NOMO-1 (cell line): ENCODE data around the gene MAP3K8.
"Not testable (repeated sequence)": the region's sequence is repeated elsewhere in the genome, so short reads cannot be mapped to it uniquely, and the experiment has no call there.

ENCODE experiments used
- DNase-seq, 2 experiments: peaks; one replicate each; lab custom pipeline; 2025; ENCODE audit not compliant: unreplicated experiment in 2 of 2; lab: John Stamatoyannopoulos, UW

The MAP3K8 gene

DNA sequence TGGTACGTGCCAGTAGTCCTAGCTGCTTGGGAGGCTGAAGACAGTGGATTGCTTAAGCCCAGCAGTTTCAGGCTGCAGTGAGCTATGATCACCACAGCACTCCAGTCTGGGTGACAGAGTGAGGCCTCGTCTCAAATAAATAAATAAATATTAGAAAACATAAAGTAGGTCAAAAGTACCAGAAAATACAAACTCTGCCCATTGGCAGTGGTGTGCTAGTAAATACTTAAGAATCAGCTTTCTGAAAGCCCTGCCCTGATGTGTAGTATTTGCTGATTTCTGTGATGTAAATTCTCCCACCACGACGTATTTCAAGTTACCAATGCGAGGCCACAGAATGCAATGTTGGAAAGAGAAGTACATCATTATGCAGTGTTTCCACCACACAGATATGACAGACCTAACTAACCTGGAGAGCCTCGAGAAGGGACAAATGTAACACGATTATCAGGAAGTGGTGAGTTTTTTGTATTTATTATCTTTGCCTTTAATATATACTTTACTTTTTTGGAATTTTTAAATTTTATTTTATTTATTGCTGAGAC is 11.8 kb upstream of the MAP3K8 start:
- peak in 1 of 2 experiments; percentile 18 for DNase-seq

DNA sequence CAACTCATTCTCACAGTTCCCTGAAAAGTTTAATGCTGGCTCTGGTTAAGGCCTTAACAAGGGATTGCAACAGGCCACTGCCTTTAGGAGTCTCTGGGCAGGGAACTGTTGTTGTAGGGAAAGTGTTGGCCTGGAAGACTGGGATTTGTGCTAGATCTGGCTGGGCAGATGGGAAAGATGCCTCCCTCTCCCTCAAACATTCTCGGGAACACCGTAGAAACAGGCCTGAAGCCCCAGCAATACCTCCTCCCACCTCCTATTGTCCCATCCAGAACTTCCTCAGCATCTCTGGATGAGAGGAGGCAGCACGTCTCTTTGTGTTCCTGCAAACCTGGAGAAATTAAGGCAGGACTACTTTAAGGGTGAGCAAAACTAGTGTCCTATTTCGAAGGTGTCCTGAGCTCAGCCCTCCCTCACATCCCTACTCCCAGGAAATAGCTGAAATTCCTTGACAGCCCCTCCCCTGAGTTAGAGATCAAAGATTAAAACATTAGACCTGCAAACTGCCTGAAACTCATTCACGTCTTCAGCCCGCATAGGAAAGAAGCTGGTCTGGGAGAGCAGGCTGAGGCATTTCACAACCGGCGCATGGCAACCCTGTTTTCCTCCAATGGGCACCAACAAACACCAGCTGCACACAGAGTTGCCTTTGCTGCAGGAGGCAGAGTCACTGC is 10.9 kb upstream of the MAP3K8 start:
- DNase-seq = peak; percentile 72 to 76

DNA sequence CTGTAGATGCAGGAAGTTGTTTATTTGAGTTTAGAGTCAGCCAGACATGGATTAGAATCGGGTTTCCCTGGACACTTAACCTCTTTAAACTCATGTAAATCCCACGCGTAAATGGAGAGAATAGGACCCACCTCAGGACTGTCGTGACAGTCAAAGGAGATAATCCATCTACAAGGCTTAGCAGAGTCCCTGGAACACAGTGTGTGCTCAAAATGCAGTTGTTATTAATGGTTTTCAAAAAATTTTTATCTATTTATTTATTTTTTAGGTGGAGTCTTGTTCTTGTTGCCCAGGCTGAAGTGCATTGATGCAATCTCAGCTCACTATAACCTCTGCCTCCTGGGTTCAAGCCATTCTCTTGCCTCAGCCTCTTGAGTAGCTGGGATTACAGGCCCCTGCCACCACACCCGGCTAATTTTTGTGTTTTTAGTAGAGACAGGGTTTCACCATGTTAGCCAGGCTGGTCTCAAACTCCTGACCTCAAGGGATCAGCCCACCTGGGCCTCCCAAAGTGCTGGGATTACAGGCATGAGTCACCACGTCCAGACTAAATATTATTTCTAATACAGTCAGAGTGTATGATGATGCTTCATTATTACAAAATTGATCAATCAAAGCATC is 10.2 kb upstream of the MAP3K8 start:
- not testable (repeated sequence) for DNase-seq

DNA sequence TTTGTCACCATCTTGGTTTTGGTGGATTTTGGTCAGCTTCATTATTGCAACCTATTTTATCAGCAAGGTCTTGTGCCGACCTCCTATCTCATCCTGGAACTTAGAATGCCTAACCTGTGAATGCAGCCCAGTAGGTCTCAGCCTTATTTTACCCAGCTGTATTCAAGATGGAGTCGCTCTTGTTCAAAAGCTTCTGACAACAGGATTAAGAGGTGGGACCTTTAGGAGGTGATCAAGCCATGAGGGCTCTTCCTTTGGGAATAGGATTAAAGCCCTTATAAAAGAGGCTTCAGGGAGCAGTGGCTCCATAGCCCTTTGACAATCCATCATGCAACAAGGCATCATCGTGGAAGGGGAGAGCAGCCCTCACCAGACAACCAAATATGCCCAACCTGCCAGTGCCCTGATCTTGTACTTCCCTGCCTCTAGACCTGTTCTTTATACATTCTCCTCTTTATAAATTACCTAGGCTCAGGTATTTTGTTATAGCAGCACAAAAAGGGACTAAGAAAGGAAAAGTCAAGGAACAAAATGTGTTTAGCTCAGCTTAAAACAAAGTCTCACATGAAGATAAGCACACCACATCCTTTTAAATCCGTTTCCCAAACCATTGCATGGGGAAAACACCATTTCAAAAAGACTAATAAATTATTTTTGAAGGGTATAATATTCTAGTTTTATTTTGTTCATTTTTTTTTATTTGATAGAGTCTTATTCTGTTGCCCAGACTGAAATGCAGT is 8.5 kb upstream of the MAP3K8 start:
- DNase-seq = no peak

DNA sequence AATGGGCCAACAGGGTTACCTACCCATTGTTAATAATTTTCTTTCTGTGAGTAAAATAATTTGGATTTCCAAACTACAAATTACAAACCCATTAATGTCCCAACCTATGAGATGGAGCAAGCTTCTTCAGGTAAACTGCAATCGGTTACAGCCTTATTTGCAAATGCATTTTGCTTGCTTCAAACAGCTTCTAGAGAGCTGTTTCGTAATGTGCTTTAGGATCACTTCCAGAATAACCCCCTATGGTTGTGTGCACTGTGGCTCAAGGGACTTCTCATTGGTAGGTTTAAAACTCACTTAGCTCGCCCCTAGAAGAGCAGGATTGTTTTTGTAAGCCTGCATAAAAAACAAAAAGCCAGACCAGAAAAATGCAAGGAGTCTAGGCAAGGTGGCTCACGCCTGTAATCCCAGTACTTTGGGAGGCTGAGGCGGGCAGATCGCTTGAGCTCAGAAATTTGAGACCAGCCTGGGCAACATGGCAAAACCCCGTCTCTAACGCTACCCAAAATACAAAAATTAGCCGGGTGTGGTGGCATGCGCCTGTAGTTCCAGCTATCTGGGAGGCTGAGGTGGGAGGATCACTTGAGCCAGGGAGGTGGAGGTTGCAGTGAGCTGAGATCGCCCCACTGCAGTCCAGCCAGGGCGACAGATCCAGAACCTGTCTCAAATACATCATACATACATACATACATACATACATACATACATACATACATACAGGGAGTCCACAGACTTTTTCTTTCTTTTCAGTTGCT is 3.3 kb upstream of the MAP3K8 start:
- DNase-seq = peak; percentile 23 to 69

DNA sequence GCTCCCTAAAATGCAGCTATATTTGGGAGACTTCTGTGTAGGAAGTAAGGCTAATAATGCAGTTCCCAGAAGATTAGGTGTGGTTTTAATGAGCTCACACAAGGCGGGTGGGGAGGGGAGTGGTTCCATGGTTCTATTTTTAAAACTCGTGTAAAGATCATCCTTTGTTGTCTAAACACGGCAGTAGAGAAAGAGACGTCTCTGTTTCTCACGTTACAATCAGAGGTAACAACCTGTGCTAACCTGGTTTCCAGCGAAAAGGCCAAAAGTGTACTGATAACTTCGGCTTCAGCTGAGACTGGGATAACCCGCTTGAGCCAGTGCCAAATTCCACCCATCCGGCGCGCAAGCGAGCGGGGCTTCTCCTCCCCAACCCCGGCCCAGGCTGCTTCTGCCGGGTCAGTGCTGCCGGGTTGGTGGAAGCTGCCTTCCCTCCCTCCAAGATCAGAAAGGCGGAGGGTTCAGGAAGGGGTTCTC is 2.5 kb upstream of the MAP3K8 start:
- no peak for DNase-seq

DNA sequence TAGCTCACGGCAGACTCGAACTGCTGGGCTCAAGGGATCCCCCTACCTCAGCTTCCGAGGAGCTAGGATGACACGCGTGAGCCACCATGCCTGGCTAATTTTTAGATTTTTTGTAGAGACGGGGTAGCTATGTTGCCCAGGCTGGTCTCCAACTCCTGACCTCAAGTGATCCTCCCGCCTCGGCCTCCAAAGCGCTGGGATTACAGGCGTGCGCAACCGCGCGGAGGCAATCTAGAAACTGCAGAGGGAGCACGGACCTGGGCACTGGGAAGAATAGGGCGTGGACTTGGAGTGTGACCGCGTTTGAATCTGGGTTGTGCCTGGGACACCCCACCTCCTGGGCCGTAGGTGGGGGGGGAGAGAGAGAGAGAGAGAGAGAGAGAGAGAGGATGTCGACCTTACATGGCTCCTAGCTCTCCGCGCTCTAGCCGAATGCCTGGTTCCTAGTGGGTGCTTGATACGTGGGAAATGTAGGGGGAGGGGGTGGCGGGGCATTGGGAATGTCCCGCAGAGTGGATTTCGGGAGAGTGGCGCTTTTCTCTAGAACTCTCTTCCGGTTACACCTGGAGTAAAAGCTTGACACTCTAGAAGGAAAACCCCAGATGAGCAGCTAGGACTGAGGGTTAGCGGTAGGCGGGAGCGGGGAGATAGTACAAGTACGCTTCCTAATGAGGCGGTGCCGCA is 1.2 kb upstream of the MAP3K8 start:
- peak in 1 of 2 experiments; percentile 52 for DNase-seq

DNA sequence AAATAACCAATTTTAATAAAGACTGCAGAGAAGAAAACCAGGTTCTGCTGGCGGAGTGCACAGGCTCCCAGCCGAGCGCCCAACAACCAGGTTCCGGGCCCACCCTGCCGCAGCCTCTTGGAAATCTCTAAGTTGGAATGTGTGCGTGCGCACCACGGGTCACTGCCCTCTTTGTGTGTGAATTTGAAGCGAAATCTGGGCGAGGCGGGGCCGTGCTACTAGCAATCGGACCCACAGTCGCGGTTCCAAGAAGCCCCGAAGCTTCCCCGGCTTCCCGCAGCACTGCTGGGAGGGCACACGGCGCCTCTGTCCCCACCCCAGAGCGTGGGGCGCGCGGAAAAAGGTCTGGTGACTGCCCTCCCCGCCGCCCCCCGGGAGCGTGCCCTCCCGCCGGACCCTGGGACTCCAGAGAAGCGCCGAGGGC is 666 bp upstream of the MAP3K8 start:
- peak in 1 of 2 experiments; percentile 56 for DNase-seq

DNA sequence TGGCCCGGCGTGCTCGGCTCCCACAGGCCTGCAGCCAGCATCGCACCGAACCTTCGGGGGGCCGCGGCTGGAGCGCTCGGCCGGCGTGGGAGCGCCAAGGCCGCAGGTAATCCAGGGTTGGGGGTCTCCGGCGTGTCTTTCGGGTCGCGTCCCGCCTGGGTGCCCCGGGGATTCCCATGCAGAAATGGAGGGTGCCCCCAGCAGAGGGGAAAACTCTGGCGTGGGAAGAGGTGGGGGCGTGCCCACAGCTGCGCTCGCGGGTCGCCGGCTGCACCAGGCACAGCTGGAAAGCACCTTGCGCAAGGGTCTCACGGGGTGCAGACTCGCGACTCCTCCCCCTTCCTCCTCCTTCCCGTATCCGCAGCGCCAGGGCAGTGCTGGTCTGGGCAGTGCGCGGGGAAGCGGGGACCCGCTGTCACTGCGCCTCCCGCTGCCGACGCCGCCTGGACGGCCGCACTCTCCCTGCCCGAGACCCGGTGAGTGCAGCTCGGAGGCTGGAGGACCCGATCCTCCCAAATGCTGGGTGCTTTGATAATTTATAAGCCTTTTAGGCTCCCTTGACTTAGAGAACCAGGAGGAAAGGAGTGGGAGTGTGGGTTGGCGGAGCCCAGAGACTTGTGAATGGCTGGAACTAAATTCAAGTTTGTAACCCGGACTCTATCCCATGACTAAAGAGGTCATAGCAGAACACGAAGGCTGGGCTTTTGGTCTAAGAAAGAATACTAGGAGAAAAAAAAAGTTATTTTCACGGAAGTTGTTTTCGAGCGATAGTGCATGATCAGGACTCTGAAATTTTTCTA is 489 bp downstream of the MAP3K8 start:
- peak; percentile 85 to 90 for DNase-seq

DNA sequence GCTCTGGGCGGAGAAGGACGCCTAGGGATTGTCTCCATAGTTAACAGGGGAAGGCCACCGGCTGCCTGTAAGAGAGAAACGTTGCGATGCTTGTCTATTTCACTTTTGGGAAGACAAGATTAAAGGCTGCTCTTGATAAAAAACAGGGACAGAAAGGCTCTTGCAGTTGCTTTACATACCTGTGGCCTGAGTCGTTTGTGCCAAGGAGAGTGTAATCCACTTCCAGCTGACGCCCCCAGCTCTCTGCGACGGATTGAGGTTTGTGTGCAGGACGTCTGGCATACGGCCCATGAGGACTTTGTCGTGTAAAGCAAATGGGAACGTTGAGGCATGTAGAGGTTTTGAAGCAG is 1.1 kb downstream of the MAP3K8 start:
- peak in 1 of 2 experiments; percentile 36 for DNase-seq

DNA sequence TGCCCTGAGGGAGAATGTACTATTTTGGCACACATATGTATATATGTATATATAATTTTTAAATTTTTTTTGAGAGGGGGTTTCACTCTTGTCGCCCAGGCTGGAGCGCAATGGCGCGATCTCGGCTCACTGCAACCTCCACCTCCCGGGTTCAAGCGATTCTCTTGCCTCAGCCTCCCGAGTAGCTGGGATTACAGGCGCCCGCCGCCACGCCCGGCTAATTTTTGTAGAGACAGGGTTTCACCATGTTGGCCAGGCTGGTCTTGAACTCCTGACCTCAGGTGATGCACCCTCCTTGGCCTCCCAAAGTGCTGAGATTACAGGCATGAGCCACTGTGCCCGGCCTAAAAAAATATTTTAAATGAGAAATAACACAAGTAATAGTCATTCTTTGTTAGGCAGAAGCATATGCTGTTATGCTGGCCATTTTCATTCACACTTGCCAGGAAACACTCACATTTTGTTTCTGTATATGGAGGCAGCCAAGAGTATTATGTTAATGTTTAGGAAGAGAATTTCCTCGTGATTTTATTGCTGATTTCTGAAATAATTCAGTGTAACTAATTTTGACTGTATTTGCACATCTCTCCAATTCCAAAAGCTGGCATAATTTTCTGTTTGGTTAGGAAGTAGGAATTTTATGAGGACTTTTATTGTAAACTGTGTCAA is 1.6 kb downstream of the MAP3K8 start:
- not testable (repeated sequence) for DNase-seq

DNA sequence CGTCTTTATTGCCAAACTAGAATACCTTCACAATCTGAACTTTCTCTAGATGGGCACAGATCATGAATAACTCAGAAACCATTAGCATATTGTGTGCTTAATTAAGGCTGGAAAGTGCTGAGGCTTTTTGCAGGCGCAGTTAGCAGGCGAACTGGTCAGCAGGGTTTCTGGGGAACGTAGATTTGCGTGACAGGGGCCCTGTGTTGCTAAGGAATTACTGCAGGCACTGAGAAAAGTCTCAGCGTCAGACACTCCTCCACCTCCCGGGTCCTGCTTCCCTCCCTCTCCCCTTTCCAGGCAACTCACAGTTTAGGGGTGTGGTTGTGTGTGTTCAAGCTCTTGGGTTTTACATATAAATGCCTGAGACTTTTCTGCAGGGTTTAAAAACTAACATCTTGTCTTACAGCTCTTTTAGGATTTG is 2.2 kb downstream of the MAP3K8 start:
- DNase-seq = peak in 1 of 2 experiments; percentile 22

DNA sequence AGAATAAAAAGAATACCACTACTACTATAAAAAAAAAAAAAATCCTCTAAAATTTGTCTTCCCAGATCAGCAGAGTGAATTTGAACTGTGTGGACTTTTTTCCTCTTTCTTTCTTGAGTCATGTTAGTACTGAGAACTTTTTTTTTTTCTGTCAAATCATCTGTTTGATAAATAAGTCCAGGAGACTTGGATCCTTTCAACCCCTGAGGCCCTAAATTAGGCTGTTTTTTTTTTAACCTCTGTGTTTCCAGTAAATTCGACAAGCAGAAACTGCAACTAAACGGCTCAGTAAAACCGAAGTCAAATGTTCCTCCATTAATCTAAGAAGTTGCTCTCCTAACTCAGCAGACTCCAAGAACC is 2.7 kb downstream of the MAP3K8 start:
- DNase-seq = no peak

DNA sequence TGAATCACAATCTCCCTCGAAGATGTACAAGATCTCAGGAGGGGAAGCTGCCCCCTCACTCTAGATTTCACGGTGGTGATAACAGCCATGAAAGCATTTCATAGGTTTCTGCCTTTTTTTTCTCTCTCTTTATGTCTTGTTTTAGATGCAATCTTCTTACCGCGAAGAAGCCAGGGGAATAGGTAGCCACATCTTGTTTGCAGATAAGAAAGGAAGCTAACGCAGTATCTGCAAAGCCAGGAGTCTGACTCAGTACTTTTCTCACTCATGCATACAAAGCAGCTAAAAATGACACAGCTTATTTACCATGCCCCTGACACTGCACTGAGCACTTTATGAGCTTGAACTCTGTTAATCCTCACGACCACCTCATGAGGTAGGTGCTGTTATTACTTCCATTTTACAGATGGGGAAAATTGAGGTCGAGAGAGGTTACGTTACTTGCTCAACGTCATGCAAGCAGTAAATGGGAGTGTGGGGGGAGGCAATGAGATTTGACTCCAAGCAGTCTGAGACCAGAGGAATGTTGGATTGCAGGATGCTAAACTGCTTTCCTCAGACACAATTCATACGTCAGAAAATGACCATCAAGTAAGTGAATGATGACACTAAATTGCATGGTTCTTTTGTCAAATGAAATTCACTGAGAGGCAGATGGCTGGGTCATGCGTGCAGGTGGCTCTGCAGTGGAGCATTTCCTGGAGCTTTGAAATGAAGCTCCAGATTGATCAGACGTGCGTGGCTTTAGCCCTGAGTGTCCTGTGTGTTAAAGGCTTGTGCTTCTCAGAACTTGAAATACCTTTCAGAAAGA is 3.3 kb downstream of the MAP3K8 start:
- peak in 1 of 2 experiments; percentile 23 for DNase-seq

DNA sequence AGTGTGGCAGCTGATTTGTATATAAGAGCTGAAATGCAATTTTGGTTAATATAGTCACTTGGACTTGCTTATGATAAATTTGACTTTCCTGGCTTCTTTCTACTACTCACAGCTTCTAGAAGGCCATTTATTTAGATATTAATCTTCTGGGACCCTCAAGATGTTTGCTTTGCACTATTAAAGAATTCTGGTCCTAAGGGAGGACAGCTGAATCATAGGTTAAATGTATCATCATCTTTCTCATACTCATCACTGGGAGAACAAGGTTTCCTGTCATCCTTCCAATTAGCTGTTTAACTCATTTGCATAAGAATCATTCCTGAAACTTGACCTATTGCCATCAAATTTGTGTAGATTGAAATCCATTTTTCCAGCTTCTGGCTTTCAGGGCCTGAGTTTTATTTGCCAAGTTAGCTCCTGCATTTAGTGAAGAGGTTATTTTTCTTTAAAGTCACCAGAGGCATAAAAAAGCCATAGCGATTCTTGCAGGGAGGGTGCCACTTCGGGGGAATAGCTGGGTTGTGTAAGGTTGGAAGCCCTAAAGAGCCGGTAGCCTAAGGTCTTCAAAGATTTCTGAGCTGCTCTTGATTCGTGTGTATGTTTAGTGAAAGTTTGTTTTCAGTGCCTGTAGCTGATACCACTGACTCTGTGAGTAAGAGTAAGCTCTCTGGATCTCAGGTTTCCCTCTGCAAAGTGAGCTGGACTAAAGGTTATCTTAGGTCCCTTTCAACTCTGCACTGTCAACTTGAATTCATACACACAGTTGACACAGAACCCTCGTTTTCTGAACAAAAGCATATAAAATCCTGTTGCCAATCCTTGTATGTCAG is 4.3 kb downstream of the MAP3K8 start:
- no peak for DNase-seq

DNA sequence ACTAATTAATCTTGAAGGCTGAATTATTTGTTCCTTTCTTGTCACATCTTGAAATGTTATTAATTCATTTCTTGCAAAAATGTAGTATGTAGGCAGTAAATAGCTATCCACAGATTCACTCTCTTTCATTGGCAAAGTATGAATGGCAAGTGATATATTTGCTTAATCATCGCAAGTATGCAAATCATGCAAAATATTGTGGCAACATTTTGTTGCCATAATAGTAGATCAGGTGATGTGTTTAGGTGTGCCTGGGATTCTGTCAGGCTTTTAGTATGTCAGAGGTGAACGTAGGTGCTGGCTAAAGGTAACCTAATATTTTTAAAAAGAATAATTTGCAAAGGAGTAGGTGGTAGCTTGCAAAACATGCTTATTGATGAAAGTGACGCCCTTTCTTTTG is 5.9 kb downstream of the MAP3K8 start:
- DNase-seq = no peak

DNA sequence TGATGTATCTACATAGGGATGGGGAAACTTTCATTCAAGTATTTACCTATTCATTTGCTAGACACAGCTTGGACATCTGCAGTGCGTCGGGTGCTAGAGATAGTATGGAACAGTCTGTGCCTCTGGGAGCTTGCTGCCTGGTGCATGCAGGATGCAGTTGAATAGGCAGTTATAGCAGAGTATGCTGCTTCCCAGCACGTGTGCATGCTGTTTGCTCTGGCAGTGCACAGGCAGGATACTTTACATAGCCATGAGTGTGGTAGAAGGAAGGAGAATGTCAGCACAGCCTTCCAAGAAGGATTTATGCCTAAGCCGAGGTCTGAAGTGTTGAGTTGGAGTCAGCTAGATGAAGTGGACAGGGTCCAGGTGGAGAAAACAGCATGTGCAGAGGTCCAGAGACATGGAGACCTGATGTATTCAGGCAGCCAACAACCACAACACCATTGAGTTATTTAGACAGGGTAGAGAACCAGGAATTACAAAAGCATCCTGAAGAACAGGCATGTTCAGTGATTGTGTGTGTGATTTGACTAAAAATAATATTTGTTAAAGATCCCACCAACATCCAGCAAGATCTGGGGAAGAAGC is 8.1 kb downstream of the MAP3K8 start:
- DNase-seq = no peak
